GM23248 (cell line): ENCODE data around the gene TLX3.

Experiments
- EZH2 ChIP-seq: fragments of 200-600 bp; sonication (generic); IDR thresholded peaks from 2 replicates; pipeline ENCODE4 v1.6.1; 2018; ENCODE audit warnings: antibody characterized with exemption, mild to moderate bottlenecking; ENCODE audit not compliant: insufficient read depth, poor library complexity, severe bottlenecking
- EZH2phosphoT487 ChIP-seq: fragments of 200-600 bp; sonication (generic); IDR thresholded peaks from 2 replicates; pipeline ENCODE4 v1.6.1; 2018; ENCODE audit warnings: antibody characterized with exemption, moderate library complexity, mild to moderate bottlenecking, low read depth; ENCODE audit not compliant: insufficient read depth

DNA sequence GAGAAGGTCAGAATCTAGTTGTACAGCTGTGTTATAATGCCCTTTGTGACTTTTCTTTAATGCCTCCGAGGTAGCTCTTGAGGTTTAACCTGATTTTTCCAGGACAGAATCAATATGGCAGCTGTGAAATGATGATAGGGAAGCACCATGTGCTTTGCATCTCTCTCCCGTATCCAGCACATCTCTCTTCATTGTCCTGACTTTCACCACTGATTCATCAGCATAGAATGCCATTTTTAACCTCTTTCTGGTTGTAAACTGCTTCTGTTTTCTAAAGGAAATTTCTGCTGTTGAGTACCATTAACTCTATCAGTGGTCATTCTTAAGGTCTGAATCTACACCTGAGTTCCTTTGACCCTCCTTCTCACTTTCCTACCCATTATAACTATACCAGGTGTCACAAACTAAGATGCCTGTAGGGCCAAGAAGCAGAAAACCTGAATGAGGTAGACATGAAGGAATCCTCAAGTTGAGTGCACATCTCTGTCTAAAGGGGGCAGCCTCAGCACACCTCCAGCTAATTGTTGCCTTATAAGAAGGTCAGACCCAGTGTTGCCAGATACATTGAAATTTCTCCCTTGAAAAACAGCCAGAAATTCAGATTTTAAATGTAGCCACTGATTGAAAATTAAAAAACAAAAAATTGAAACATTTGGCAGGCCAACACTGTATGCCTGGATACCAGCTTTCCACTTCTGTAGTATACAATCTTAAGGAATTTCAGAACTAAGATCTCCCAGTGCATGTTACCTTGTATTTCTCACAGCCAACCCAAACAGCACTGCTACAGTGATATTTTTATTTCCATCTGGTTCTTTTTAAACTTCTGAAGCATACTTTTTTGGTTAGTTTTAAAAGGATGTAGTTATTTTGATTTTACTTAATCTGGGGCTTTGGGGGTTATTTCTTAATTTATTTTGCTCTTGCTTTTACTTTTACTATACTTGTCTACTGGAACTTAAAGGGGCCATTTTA, 35.8 kb upstream of the TLX3 start:
- no peak for TF ChIP-seq EZH2phosphoT487
- TF ChIP-seq EZH2 = no peak
